KMS-11 (cell line): ENCODE data around the gene ARRB2.

ENCODE experiments used
- H2AFZ ChIP-seq: fragments of 200-600 bp; sonication (generic); 2 replicates; pipeline ENCODE4 v1.6.1; 2016; ENCODE audit warnings: antibody characterized with exemption, mixed run types, low read depth
- H3K27ac ChIP-seq: fragments of 200-600 bp; sonication (generic); 2 replicates; pipeline ENCODE4 v1.6.1; 2016; ENCODE audit warnings: mild to moderate bottlenecking, mixed run types
- H3K27me3 ChIP-seq: fragments of 200-600 bp; sonication (generic); 2 replicates; pipeline ENCODE4 v1.6.1; 2017; ENCODE audit warnings: mild to moderate bottlenecking, low read depth, mixed run types, moderate library complexity; ENCODE audit not compliant: insufficient read depth
- H3K36me3 ChIP-seq: fragments of 200-600 bp; sonication (generic); 2 replicates; pipeline ENCODE4 v1.6.1; 2017; ENCODE audit warnings: mild to moderate bottlenecking, mixed run types; ENCODE audit not compliant: insufficient read depth
- H3K4me1 ChIP-seq: fragments of 200-600 bp; sonication (generic); 2 replicates; pipeline ENCODE4 v1.6.1; 2016; ENCODE audit warnings: mild to moderate bottlenecking, low read depth, mixed run types; ENCODE audit not compliant: poor library complexity, severe bottlenecking
- H3K4me2 ChIP-seq: fragments of 200-600 bp; sonication (generic); 2 replicates; pipeline ENCODE4 v1.7.0; 2016; ENCODE audit warnings: mild to moderate bottlenecking, mixed run types
- H3K4me3 ChIP-seq: fragments of 200-600 bp; sonication (generic); IDR thresholded peaks from 2 replicates; pipeline ENCODE4 v1.6.1; 2017; ENCODE audit warnings: low read depth, low read length, mixed read lengths; ENCODE audit not compliant: insufficient read depth
- H3K79me2 ChIP-seq: fragments of 200-600 bp; sonication (generic); 2 replicates; pipeline ENCODE4 v1.6.1; 2016; ENCODE audit warnings: low read depth, mixed run types; ENCODE audit not compliant: insufficient read depth
- H3K9ac ChIP-seq: fragments of 200-600 bp; sonication (generic); 2 replicates; pipeline ENCODE4 v1.6.1; 2016; ENCODE audit warnings: mild to moderate bottlenecking, mixed run types
- H4K20me1 ChIP-seq: fragments of 200-600 bp; sonication (generic); 2 replicates; pipeline ENCODE4 v1.6.1; 2016; ENCODE audit warnings: mild to moderate bottlenecking, mixed run types; ENCODE audit not compliant: insufficient read depth
- CTCF ChIP-seq: fragments of 200-600 bp; sonication (generic); conservative IDR thresholded peaks from 2 replicates; pipeline ENCODE4 v1.6.1; 2017; ENCODE audit warnings: low read depth, mild to moderate bottlenecking, antibody characterized with exemption, low read length, moderate library complexity, mixed read lengths

ARRB2 gene

GRCh38 chr17:4739122-4740024, 28.9 kb downstream of the ARRB2 start, which contains the start of the genes CXCL16 and ZMYND15:
Gene CXCL16, minus strand, starts transcription at chr17:4739928. Its CDS starts 589 bp downstream, at chr17:4739339.
Gene ZMYND15, plus strand, starts transcription at chr17:4739833. Its CDS starts 716 bp downstream, at chr17:4740549.
- H3K79me2 ChIP-seq: no peaks in the 10 kb centered on the region
- no peaks in the 10 kb centered on the region for H3K4me1 ChIP-seq
- no peak within 1 kb of the TSS for H3K9ac ChIP-seq
- peak within 1 kb of the TSS; percentile 17; the same call in 1 of the 2 replicates for H3K4me2 ChIP-seq
- no peaks in the 10 kb centered on the region for H4K20me1 ChIP-seq
- H3K27me3 ChIP-seq: 0 out of 2 replicates have a peak, but pooled peaks cover 2% of the 10 kb centered on the region
- no peak within 1 kb of the TSS for H3K27ac ChIP-seq
- no peak within 1 kb of the TSS for H3K4me3 ChIP-seq
- H3K36me3 ChIP-seq: no peaks in the 10 kb centered on the region
- TF ChIP-seq CTCF: no peak
- peak within 1 kb of the TSS; percentile 38; the same call in 1 of the 2 replicates for H2AFZ ChIP-seq

GRCh38 chr17:4740025-4740351, 29.6 kb downstream of the ARRB2 start:
- no peak overlapping the region for H2AFZ ChIP-seq
- no peaks in the 10 kb centered on the region for H3K4me1 ChIP-seq
- 0 out of 2 replicates have a peak, but pooled peaks cover 2% of the 10 kb centered on the region for H3K27me3 ChIP-seq
- TF ChIP-seq CTCF: no peak
- no peak overlapping the region for H3K9ac ChIP-seq
- no peak overlapping the region for H3K4me2 ChIP-seq
- no peak overlapping the region for H3K27ac ChIP-seq
- H4K20me1 ChIP-seq: no peaks in the 10 kb centered on the region
- no peak overlapping the region for H3K4me3 ChIP-seq
- no peaks in the 10 kb centered on the region for H3K79me2 ChIP-seq
- no peaks in the 10 kb centered on the region for H3K36me3 ChIP-seq

GRCh38 chr17:4740584-4740983, 30.2 kb downstream of the ARRB2 start:
- no peak overlapping the region for H3K4me3 ChIP-seq
- no peaks in the 10 kb centered on the region for H3K4me1 ChIP-seq
- H3K9ac ChIP-seq: no peak overlapping the region
- H3K27ac ChIP-seq: no peak overlapping the region
- H3K27me3 ChIP-seq: 0 out of 2 replicates have a peak, but pooled peaks cover 2% of the 10 kb centered on the region
- no peaks in the 10 kb centered on the region for H3K36me3 ChIP-seq
- no peak overlapping the region for H2AFZ ChIP-seq
- H3K4me2 ChIP-seq: no peak overlapping the region
- TF ChIP-seq CTCF: no peak
- no peaks in the 10 kb centered on the region for H3K79me2 ChIP-seq
- H4K20me1 ChIP-seq: no peaks in the 10 kb centered on the region

- Histone ChIP-seq H3K27ac (no peak overlapping the region), H3K27me3 (0 out of 2 replicates have a peak, but pooled peaks cover 2% of the 10 kb centered on the region)
Measured at GRCh38 chr17:4741544-4741943, 31.1 kb downstream of the ARRB2 start.

More at GRCh38 chr17:4741544-4741943, 31.1 kb downstream of the ARRB2 start:
- TF ChIP-seq CTCF: no peak
- Histone ChIP-seq H3K4me3 (no peak overlapping the region), H2AFZ (no peak overlapping the region), H3K79me2 (no peaks in the 10 kb centered on the region), H4K20me1 (no peaks in the 10 kb centered on the region), H3K36me3 (no peaks in the 10 kb centered on the region), H3K9ac (no peak overlapping the region), H3K4me2 (no peak overlapping the region), H3K4me1 (no peaks in the 10 kb centered on the region)
